BJ (cell line): ENCODE results near the gene CHST11. TPM values are rescaled to one million over a fixed set of nuclear protein-coding genes. Genes with fewer than 3 reads are reported as not detected.

Source experiments
- CTCF ChIA-PET: fragments of 350-600 bp; formaldehyde crosslinking; extraction: SDS; loops from one replicate; lab custom pipeline; 2021; ENCODE audit warnings: antibody characterized with exemption, inconsistent platforms; lab: Yijun Ruan, JAX
- POLR2A ChIA-PET: fragments of 300-600 bp; sonication (Branson Sonifier 250); formaldehyde crosslinking; extraction: SDS; loops from one replicate; lab custom pipeline; 2021; ENCODE audit warnings: antibody characterized with exemption; lab: Charles Lee
- DNase-seq: peaks from one replicate; pipeline ENCODE4 v3.0.0-alpha.2; 2011; ENCODE audit warnings: low read depth
- H3K27me3 ChIP-seq: 2 replicates; pipeline ENCODE4 v1.6.0; 2011; ENCODE audit warnings: low read length; ENCODE audit not compliant: control insufficient read depth, insufficient read depth
- H3K36me3 ChIP-seq: 2 replicates; pipeline ENCODE4 v1.5.1; 2011; ENCODE audit warnings: low read length; ENCODE audit not compliant: control insufficient read depth, insufficient read depth
- H3K4me3 ChIP-seq: 2 replicates; pipeline ENCODE4 v1.5.1; 2011; ENCODE audit warnings: low read depth, mild to moderate bottlenecking, control low read depth, low read length
- CTCF ChIP-seq: IDR thresholded peaks from 2 replicates; pipeline ENCODE4 v1.5.1; 2011; ENCODE audit warnings: low read depth, mild to moderate bottlenecking, control low read depth, inconsistent platforms, low read length, moderate library complexity; ENCODE audit not compliant: insufficient read depth
- polyA plus RNA-seq: library from polyadenylated mRNA; depleted of rRNA; stranded (reverse); fragments of >200 nt; gene quantifications from 2 replicates; pipeline ENCODE4 v1.2.3, GENCODE V29; 2011

The CHST11 gene
- polyA plus RNA-seq, 1 experiment: 7.3 TPM

- Histone ChIP-seq H3K36me3 (no peaks in the 10 kb centered on the region), H3K27me3 (peaks cover 16% of the 10 kb centered on the region), H3K4me3 (no peak overlapping the region)
- TF ChIP-seq CTCF: no peak
- ChIA-PET CTCF (no interaction called here), POLR2A (no interaction called here)
- DNase-seq: no peak
Measured at GRCh38 chr12:104446646-104447421, 9.9 kb upstream of the CHST11 start.

GRCh38 chr12:104448031-104448430, 8.7 kb upstream of the CHST11 start:
- POLR2A ChIA-PET: no interaction called here
- no peak for DNase-seq
- TF ChIP-seq CTCF: no peak
- no peaks in the 10 kb centered on the region for H3K36me3 ChIP-seq
- no peak overlapping the region for H3K4me3 ChIP-seq
- CTCF ChIA-PET: interaction anchor here (0.6 kb wide), 1 partner anchor 9 kb away, joined by 4 read pairs; no protein-coding TSS in a partner anchor
- H3K27me3 ChIP-seq: peaks cover 14% of the 10 kb centered on the region

- ChIA-PET POLR2A (no interaction called here), CTCF (interaction anchor here (0.6 kb wide), 1 partner anchor 9 kb away, joined by 4 read pairs; no protein-coding TSS in a partner anchor)
- no peak for DNase-seq
- no peak for TF ChIP-seq CTCF
- no peak overlapping the region for H3K4me3 ChIP-seq
- no peaks in the 10 kb centered on the region for H3K36me3 ChIP-seq
- H3K27me3 ChIP-seq: peaks cover 10% of the 10 kb centered on the region
Measured at GRCh38 chr12:104448451-104448850, 8.3 kb upstream of the CHST11 start.

GRCh38 chr12:104450700-104451099, 6.0 kb upstream of the CHST11 start:
- ChIA-PET CTCF (no interaction called here), POLR2A (no interaction called here)
- no peak for DNase-seq
- no peak overlapping the region for H3K4me3 ChIP-seq
- no peaks in the 10 kb centered on the region for H3K36me3 ChIP-seq
- H3K27me3 ChIP-seq: peaks cover 5% of the 10 kb centered on the region
- no peak for TF ChIP-seq CTCF

- Histone ChIP-seq H3K27me3 (peaks cover 2% of the 10 kb centered on the region), H3K4me3 (no peak overlapping the region), H3K36me3 (no peaks in the 10 kb centered on the region)
- ChIA-PET POLR2A (no interaction called here), CTCF (interaction anchor here (0.7 kb wide), 1 partner anchor 39 kb away, joined by 3 read pairs; no protein-coding TSS in a partner anchor)
- no peak for DNase-seq
- no peak for TF ChIP-seq CTCF
Measured at GRCh38 chr12:104452087-104452486, 4.7 kb upstream of the CHST11 start.
